ENCODE results near the gene MESP1. TPM values are rescaled to one million over a fixed set of nuclear protein-coding genes. Genes with fewer than 3 reads are reported as not detected.

Gene MESP1
- total and polyA plus RNA-seq, 8 donors = 0.58 to 60.5 (median 1.7) TPM; not detected in 1

DNA sequence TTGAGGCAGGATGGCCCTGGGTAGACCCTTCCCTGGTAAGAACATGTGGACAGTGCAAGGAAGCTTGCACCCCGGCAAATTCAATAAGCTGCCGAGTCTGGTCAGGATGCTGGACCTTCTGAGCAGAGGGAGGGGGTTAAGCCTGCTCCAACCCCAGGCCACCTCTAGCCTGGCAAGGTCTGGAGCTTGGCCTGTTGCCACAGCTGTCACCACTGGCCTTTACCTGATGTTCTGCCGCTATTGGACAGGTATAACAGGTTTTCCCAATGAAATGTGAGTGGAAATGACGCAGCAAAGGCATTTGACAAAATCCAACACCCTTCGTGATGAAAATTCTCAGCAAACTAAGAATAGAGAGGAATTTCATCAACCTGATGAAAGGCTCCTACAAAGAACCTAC is 699 bp upstream of the MESP1 start:
- Histone ChIP-seq H3K36me3 (no peaks in the 10 kb centered on the region), H3K4me1 (peaks cover 15 to 42% (median 29%) of the 10 kb centered on the region in 4 donors), H3K27ac (no peak overlapping the region), H3K9me3 (no peaks in the 10 kb centered on the region), H3K4me3 (no peak overlapping the region), H3K27me3 (peaks cover 0 to 22% (median 7%) of the 10 kb centered on the region in 3 donors)
- WGBS, 5 donors = 54 to 73% (median 66%) methylated on average over 5 of the region's 5 CpGs
- DNase-seq = peak; percentile 75 to 86
- intact Hi-C loops (cut with DNase I; ENCODE audit: low total_unique reads) = no loop called here
- TF ChIP-seq EP300 (IDR thresholded peaks at IDR 0.05) (no peak), POLR2AphosphoS5 (IDR thresholded peaks at IDR 0.05) (no peak), POLR2A (IDR thresholded peaks at IDR 0.05) (no peak)
- TF ChIP-seq, protein P1, sequence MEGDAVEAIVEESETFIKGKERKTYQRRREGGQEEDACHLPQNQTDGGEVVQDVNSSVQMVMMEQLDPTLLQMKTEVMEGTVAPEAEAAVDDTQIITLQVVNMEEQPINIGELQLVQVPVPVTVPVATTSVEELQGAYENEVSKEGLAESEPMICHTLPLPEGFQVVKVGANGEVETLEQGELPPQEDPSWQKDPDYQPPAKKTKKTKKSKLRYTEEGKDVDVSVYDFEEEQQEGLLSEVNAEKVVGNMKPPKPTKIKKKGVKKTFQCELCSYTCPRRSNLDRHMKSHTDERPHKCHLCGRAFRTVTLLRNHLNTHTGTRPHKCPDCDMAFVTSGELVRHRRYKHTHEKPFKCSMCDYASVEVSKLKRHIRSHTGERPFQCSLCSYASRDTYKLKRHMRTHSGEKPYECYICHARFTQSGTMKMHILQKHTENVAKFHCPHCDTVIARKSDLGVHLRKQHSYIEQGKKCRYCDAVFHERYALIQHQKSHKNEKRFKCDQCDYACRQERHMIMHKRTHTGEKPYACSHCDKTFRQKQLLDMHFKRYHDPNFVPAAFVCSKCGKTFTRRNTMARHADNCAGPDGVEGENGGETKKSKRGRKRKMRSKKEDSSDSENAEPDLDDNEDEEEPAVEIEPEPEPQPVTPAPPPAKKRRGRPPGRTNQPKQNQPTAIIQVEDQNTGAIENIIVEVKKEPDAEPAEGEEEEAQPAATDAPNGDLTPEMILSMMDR (IDR thresholded peaks at IDR 0.05) = no peak

GRCh38 chr15:89749951-89750559 is 994 bp downstream of the MESP1 start:
- intact Hi-C loops (cut with DNase I; ENCODE audit: low total_unique reads) = loop anchor here (10.0 kb wide), 1 partner anchor 105 kb away; no protein-coding TSS in a partner anchor
- Histone ChIP-seq H3K27me3 (peaks cover 0 to 31% (median 7%) of the 10 kb centered on the region in 3 donors), H3K4me3 (peak overlapping the region; percentile 66 to 72 (median 68)), H3K9me3 (no peaks in the 10 kb centered on the region), H3K27ac (peak overlapping the region; percentile 47 to 84 (median 61)), H3K4me1 (peaks cover 15 to 33% (median 26%) of the 10 kb centered on the region in 4 donors), H3K36me3 (no peaks in the 10 kb centered on the region)
- 1 to 6% (median 4%) methylated on average over 14 to 41 of the region's 41 CpGs for WGBS, 5 donors
- TF ChIP-seq, protein P1 (IDR thresholded peaks at IDR 0.05) = no peak
- TF ChIP-seq POLR2A (IDR thresholded peaks at IDR 0.05) (no peak), EP300 (IDR thresholded peaks at IDR 0.05) (no peak), POLR2AphosphoS5 (IDR thresholded peaks at IDR 0.05) (no peak)
- DNase-seq = peak; percentile 33 to 49

GRCh38 chr15:89749526-89749925 is 1.5 kb downstream of the MESP1 start:
- TF ChIP-seq POLR2AphosphoS5 (IDR thresholded peaks at IDR 0.05) (no peak), POLR2A (IDR thresholded peaks at IDR 0.05) (no peak), EP300 (IDR thresholded peaks at IDR 0.05) (no peak)
- TF ChIP-seq, protein P1 (IDR thresholded peaks at IDR 0.05) = no peak
- 57 to 70% (median 61%) methylated on average over 4 of the region's 4 CpGs for WGBS, 5 donors
- H3K27me3 ChIP-seq = peaks cover 0 to 36% (median 7%) of the 10 kb centered on the region in 3 donors
- intact Hi-C loops (cut with DNase I; ENCODE audit: low total_unique reads) = loop anchor here (10.0 kb wide), 1 partner anchor 105 kb away; no protein-coding TSS in a partner anchor
- no peaks in the 10 kb centered on the region for H3K36me3 ChIP-seq
- DNase-seq = no peak
- no peak overlapping the region for H3K27ac ChIP-seq
- peaks cover 15 to 33% (median 26%) of the 10 kb centered on the region in 4 donors for H3K4me1 ChIP-seq
- no peaks in the 10 kb centered on the region for H3K9me3 ChIP-seq
- peak overlapping the region in 3 of 4 donors; percentile 66 to 72 (median 67) for H3K4me3 ChIP-seq

GRCh38 chr15:89749054-89749453 is 2.0 kb downstream of the MESP1 start:
- 82 to 93% (median 87%) methylated on average over 7 of the region's 7 CpGs for WGBS, 5 donors
- no peak overlapping the region for H3K27ac ChIP-seq
- intact Hi-C loops (cut with DNase I; ENCODE audit: low total_unique reads) = loop anchor here (10.0 kb wide), 1 partner anchor 104 kb away; no protein-coding TSS in a partner anchor

More at GRCh38 chr15:89749054-89749453, 2.0 kb downstream of the MESP1 start:
- Histone ChIP-seq H3K4me3 (no peak overlapping the region), H3K4me1 (peaks cover 15 to 33% (median 26%) of the 10 kb centered on the region in 4 donors), H3K9me3 (no peaks in the 10 kb centered on the region), H3K27me3 (peaks cover 0 to 37% (median 7%) of the 10 kb centered on the region in 3 donors), H3K36me3 (no peaks in the 10 kb centered on the region)
- no peak for DNase-seq
- TF ChIP-seq POLR2AphosphoS5 (IDR thresholded peaks at IDR 0.05) = no peak
- TF ChIP-seq, protein P1 (IDR thresholded peaks at IDR 0.05) = no peak
- no peak for TF ChIP-seq POLR2A (IDR thresholded peaks at IDR 0.05)
- no peak for TF ChIP-seq EP300 (IDR thresholded peaks at IDR 0.05)
